ENCODE results near the gene HUS1B. TPM values are rescaled to one million over a fixed set of nuclear protein-coding genes. Genes with fewer than 3 reads are reported as not detected.
"Not testable (repeated sequence)": the region's sequence is repeated elsewhere in the genome, so short reads cannot be mapped to it uniquely, and the experiment has no call there.

The HUS1B gene
- total RNA-seq, 1 experiment from 2014 or later: 0.45 TPM

DNA sequence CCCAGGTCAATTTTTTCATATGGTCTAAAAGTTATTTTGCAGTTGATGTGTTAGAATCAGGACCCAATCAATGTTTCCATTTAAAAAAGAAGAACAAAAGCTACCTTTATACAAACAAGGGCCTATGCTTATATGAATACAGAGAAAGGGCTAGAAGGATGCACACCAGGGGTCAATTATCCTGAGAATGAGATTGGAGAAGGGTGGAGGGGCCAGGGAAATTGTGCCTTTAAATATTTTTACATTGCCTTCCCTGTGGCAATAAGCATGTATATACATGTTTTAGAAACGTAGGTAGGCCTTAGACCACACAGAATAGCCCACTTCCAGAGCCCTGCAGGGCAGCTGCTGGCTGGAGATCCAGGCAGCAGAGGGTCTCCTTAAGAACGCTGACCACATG is 23.4 kb upstream of the HUS1B start:
- DNase-seq (ENCODE audit: extremely low read depth, low read depth): no peak

DNA sequence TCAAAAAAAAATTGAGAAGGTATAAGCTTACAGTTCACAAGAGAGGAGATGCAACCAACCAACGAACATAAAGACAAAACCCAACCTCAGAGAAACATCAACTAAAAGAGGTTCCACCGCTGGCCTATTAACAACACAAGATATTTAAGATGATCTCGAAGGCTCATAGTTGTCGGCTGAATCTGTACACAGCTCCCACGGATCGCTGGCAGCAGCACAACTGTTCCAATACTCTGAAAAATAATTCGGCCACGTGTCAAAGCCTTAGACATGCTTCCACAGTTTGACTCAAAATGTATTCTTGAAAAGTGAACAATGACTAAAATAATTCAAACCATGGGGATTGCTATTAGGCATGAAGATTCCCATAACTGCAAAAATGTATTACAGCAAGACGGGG is 22.4 kb upstream of the HUS1B start:
- no peak for DNase-seq (ENCODE audit: extremely low read depth, low read depth)

DNA sequence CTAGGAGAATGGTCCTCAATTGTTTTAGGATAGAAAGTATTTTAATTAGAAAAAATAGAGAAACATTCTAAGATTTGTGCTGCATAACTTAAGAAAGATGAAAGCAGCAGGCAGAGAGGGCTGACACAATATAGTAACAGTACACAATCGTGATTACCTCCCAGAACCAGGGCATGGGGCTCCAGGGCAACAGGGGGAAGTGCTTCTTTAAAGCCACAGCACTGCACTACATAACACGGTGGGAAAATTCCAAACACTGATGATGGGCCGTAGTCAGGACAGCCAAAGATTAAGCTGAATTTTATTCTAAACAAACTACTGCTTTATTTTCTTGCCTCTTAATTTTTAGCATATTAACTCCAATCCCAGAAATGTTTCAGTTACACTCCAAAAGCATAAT is 21.6 kb upstream of the HUS1B start:
- no peak for DNase-seq (ENCODE audit: extremely low read depth, low read depth)

DNA sequence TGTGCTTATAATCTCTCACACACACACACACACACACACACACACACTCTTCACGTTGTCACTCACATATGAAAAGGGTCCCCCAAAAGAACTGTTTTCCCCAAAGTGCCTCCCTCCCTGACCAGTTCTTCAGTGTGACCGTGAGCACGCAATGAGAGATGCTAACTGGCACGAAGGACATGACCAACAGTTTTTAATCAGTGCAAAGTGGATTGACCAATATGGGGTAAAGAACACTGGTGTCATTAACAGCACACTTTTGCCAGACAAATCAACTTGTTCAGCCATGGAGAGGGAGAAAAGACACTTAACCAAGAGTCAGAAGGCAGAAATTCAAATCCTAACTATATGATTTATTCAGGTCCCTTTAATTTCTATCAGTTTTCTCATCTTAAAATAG is 21.0 kb upstream of the HUS1B start:
- no peak for DNase-seq (ENCODE audit: extremely low read depth, low read depth)

DNA sequence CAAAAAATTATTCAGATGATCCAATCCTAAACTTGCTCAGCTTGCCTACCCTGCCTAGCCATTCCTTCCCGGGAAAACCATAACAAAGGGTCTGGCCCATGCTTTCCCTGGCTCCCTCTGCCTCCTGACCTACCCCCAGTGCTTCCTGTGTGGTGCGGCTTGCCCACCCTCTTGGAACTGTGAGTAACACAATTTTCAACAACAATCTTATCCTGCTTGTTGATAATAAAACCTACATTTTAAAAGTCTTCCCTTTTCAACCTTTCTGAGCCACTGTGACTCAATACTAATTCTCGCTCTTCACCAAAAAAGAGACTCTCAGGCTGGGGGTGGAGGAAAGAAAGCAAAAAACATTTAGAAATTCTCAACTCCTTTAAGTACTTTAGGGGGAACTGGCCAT is 18.1 kb upstream of the HUS1B start:
- DNase-seq (ENCODE audit: extremely low read depth, low read depth): no peak

DNA sequence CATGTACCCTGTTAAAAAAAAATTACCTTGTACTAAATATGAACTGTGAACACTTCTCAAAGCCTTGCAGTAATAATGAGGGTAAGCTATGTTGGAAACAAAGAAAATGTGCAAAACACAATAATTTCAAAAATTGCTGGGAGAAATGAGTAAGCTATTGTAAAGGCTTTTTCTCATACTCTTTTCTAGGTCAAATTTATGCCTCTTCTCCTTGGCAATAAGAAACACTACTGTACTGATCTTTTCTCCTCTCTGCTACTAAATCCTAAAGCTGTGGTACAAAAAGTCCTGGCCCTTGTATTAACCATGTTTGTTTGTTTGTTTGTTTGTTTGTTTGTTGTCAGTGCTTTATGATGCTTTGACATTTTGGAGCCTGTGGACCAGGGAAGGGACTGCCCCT is 17.5 kb upstream of the HUS1B start:
- DNase-seq (ENCODE audit: extremely low read depth, low read depth): no peak

DNA sequence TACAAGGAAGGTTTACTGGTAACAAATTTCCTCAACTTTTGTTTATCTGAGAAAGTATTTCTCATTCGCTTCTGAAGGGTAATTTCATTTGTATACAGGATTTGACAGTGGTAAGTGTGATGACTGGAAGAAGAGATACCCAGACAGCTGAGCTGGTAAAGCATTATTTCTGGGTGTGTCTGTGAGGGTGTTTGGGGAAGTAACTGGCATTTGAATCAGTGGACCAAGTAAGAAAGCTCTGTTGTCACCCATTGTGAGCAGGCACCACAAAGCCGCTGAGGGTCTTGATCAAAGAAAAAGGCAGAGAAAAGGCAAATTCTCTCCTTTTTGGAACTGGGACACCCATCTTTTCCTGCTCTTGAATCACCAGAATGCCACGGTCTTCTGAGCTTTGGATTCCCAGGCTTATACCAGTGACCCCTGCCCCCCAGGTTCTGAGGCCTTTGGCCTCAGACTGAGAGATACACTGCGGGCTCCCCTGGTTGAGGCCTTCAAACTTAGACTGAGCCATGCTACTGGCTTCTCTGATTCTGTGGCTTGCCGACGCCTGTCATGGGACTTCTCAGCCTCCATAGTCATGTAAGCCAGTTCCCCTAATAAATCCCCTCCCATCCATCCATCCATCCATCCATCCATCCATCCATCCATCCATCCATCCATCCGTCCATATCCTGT is 10.5 kb upstream of the HUS1B start:
- no peak for DNase-seq (ENCODE audit: extremely low read depth, low read depth)

DNA sequence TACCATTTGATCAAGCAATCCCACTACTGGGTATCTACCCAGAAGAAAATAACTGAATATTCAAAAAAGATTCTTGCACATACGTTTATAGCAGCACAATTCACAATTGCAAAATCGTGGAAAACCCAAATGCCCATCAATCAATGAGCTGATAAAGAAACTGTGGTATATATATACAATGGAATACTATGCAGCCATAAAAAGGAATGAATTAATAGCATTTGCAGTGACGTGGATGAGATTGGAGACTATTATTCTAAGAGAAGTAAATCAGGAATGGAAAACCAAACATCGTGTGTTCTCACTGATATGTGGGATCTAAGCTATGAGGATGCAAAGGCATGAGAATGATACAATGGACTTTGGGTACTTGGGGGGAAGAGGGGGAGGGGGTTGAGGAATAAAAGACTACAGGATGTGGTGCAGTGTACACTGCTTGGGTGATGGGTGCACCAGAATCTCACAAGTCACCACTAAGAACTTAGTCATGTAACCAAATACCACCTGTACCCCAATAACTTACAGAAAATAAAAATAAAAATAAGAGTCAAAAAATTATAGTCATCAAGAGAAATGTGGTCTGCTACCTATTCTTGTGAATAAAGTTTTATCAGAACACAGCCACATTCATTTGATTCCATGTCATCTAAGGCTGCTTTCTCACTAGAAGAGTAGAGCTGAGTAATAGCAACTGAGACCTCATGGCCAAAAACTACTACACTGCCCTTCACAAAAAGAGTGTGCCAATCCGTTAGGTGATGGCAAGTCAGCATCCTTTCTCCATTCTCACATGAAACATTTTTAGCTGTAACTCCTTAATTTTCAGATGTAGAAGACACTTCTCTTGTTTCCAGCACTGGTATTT is 8.7 kb upstream of the HUS1B start:
- DNase-seq (ENCODE audit: extremely low read depth, low read depth): no peak

DNA sequence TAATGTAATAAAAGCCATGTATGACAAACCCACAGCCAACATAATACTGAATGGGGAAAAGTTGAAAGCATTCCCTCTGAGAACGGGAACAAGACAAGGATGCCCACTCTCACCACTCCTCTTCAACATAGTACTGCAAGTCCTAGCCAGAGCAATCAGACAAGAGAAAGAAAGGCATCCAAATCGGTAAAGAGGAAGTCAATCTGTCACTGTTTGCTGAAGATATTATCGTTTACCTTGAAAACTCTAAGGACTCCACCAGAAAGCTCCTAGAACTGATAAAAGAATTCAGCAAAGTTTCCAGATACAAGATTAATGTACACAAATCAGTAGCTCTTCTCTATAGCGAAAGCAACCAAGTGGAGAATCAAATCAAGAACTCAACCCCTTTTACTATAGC is 6.9 kb upstream of the HUS1B start:
- not testable (repeated sequence) for DNase-seq (ENCODE audit: extremely low read depth, low read depth)

DNA sequence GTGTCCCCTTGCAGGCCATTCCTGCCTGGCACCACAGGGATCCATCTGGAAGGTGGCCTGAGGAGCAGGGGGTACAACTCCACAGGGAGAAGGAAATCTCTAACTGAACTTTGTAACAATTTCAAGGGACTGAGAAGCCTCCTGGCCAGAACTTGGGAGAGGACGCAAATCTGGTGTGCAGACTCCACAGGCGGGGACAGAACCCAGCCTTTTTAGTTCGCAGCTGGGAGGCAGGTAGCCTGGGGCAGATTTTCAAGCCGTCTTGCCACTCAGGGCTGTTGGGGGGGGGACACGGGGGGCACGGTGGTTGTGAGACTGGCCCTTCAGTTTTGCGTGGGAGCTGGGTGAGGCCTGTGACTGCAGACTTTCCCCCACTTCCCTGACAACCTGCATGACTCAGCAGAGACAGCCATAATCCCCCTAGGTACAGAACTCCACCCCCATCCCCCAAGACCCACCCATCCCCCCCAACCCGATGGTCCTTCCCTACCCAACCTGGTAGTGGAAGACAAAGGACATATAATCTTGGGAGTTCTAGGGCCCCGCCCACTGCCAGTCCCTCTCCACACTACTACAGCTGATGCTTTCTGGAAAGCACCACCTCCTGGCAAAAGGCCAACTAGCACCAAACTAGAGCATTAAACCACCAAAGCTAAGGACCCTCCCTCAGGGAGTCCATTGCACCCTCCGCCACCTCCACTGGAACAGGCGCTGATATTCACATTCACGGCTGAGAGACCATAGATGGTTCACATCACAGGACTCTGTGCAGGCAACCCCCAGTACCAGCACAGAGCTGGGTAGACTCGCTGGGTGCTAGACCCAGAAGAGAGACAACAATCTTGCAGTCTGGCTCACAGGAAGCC is 3.0 kb upstream of the HUS1B start:
- DNase-seq (ENCODE audit: extremely low read depth, low read depth): no peak

DNA sequence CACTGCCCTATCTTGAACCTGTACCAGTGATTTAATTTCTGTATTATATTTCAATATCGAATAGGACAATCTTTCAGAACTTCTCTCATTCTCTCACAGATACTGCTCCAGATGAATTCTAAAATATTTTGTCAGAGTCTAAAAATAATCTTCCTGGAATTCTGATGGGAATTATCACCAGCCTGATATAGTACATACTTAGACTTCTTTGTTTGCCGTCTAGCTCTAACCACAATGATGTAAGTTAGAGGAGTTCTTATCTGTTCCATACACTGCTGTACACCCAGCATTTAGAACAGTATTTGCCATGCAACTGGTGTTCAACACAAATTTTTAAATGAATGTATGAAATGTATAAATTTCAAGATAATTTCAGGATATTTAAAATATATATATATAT is 1.3 kb upstream of the HUS1B start:
- no peak for DNase-seq (ENCODE audit: extremely low read depth, low read depth)

DNA sequence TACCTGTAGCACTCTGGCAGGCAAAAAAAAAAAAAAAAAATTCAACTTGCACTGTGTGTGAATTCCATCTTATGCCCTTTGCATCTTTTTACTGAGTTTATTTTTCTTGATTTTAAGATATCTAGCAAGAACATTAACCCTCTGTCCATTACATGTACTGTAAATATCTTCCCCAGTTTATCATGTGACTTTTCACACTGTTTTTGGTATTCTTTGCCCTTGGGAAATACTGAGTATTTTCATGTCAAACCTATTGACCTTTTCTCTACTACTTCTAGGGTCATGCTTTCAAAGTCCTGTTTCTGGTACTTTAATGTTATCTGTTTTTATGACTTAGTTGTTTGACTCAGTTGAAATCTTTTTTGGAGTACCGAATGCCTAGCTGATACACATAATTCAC is 843 bp upstream of the HUS1B start:
- no peak for DNase-seq (ENCODE audit: extremely low read depth, low read depth)

DNA sequence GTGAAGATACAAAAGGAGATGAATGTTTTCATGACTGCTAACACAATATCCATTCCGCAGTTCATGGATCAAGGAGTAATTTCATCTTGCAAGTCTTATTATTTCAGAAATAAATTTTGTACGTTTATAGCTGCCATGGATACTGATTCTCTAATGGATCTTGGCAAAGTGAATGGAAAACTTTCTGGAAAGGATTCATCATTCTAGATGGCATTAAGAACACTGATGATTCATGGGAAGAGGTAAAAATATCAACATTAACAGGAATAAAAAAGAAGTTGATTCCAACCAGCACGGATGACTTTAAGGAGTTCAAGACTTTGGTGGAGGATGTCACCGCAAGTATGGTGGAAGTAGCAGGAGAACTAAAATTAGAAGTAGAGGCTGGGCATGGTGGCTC is 2.8 kb downstream of the HUS1B start:
- DNase-seq (ENCODE audit: extremely low read depth, low read depth): no peak

DNA sequence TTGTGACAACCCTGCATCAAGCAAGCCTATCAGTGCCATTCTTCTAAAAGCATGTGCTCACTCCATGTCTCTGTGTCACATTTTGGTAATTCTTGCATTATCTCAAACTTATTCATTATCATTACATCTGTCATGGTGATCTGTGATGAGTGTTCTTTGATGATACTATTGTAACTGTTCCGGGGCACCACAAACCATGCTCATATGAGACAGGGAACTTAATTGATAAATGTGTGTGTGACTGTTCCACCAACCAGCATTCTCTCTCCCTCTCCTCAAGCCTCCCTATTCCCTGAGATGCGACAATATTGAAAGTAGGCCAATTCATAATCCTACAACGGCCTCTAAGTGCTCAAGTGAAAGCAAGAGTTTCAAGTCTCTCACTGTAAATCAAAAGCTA is 4.0 kb downstream of the HUS1B start:
- DNase-seq (ENCODE audit: extremely low read depth, low read depth): no peak

DNA sequence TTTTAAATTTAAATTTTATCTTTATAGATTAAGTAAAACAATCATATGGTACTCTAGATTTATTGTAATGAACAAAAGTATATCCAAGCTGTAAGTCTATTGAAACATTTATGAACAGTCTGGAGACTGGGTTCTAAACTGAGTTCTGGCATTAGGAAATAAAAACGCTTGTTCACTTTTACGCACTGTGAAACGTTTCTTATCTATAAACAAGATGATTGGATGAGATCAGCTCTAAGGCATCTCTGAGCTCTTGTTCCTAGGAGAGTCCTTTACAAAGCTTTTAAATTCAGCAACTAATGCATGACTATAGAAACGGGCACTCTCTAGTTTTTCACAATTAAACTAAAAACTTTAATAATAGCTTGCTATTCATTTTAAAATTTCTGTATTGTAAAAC is 6.8 kb downstream of the HUS1B start:
- DNase-seq (ENCODE audit: extremely low read depth, low read depth): no peak

DNA sequence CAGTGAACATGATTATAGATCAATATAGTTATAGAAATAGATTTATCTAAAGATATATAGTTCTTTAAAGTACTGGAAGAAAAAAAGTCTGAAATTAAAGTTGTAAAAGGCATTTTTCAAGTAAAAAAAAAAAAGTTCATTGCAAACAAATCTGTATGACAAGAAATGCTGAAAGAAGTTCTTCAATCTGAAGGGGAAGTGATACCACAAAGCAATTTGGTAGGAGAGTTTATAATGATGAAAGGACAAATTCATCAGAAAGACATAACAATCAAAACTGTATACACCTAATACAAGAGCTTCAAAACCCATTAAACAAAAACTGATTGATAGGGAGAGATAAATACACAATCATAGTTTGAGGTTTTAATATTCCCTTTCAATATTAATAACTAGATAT is 14.1 kb downstream of the HUS1B start:
- DNase-seq (ENCODE audit: extremely low read depth, low read depth): no peak

DNA sequence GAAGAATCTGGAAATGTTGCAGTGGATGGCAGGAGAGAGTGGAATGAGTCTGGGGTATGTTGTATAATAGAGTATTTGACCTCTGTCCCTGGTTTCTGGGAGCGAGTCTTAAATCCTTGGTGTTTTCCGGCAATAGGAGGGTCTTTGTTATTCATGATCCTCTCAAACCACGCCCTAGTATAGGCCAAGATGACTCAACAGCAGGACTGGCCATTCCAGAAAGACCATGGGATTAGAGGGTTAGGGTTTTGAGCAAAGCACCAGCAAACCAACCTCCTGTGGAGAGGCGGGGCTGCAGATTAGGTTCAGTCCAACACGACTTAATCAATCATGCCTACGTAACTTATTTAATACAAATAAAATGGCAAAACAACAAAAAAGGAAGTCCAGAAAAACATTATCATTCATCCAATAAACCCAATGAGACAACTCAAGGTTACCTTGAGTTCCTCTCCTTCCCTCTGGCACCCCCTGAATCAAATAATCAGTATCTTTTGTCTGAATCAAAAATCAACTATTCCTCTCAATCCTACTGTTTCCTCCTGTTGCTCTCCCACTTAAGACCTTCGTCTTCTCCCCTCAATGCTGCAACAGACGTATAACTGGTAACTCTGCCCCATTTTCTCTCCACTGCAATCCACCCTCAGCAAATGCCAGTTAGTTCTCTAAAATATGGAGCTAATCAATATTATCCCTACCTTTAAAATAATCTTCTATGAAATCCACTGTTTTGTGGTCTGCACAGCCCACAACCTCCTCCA is 15.5 kb downstream of the HUS1B start:
- no peak for DNase-seq (ENCODE audit: extremely low read depth, low read depth)

DNA sequence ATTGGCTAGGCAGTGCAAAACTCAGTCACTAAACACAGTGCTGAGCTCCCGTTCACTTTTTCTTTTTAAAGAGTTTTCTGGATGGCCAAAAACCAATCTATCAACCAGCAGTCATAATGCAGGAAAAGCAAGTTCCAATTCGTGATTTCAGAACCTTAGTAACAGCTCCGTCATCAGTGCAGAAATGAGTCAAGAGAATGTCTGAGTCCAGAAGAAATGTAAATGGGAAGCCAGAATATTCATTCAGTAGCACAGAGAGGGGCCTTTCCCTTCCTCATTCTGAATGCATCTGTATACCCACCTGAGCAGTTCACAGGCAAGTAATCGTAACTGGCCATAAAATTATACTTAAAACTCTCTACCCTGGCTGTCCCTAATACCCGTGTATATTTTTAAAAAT is 20.4 kb downstream of the HUS1B start:
- DNase-seq (ENCODE audit: extremely low read depth, low read depth): no peak

DNA sequence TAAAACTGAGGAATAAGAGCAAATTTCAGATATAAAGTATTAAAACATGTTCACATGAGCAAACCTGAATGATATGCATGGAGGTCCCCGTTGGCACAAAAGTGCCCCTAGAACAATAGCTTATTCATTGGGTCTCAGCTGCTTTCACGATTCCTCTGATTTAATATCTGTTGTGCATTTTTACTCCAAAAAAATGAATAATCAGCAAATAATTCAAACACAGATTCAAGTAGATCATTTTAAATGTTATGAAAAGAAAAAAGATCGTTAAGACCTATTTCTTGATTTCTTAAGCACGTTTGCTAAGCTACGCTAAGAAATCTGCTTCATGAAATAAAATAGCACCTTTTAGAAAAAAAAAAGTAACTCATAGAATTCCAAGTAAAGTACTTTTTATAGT is 21.7 kb downstream of the HUS1B start:
- no peak for DNase-seq (ENCODE audit: extremely low read depth, low read depth)

DNA sequence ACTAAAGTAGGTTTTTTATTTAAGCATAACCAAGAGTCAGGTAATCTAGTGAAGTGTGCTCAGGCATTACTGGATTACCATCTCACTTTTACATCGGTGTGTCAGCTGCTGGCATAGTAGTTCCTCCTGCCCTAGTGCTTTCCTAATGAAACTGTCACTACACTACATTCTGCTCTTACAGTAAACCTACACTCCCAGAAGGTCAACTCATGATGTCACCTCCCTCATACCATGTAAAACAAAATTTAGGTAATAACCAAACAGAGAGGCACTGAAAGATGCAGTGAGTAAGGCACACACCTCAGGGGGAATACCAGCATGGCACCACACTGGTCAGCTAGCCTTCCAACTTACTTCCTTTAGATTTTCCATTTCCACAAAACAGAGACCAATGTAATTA is 23.3 kb downstream of the HUS1B start:
- DNase-seq (ENCODE audit: extremely low read depth, low read depth): no peak

DNA sequence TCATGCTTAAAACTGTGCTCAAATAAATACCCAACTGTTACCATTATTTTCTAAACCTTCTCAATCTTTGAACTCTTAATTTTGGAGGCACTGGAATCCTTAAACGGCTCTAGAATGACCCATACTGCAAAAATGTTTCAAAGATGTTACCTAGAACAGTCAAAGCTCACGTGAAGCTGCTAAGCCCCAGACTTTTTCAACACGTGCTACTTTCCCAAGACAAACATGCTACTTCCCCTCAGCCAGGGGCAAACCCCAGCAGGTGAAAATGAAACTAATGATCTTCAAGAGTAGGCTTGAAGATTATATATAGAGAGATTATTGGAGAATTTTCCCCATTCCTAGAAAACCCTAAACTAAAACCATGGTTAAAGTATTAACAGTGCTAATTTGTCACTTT is 28.1 kb downstream of the HUS1B start:
- DNase-seq (ENCODE audit: extremely low read depth, low read depth): no peak

Data from NCI-H460 (cell line).